GM10266 (cell line): Measurements from ENCODE around the gene RNF150.

Source experiments
- DNase-seq: peaks from one replicate; pipeline ENCODE4 v3.0.0; 2012; ENCODE audit errors: extremely low spot score
- TF ChIP-seq, protein P1 (sequence below): IDR thresholded peaks from 2 replicates; pipeline ENCODE4 v1.5.1; 2012; ENCODE audit warnings: mild to moderate bottlenecking, low read depth; ENCODE audit not compliant: control insufficient read depth, insufficient read depth; ENCODE audit errors: missing control alignments

RNF150 gene

DNA sequence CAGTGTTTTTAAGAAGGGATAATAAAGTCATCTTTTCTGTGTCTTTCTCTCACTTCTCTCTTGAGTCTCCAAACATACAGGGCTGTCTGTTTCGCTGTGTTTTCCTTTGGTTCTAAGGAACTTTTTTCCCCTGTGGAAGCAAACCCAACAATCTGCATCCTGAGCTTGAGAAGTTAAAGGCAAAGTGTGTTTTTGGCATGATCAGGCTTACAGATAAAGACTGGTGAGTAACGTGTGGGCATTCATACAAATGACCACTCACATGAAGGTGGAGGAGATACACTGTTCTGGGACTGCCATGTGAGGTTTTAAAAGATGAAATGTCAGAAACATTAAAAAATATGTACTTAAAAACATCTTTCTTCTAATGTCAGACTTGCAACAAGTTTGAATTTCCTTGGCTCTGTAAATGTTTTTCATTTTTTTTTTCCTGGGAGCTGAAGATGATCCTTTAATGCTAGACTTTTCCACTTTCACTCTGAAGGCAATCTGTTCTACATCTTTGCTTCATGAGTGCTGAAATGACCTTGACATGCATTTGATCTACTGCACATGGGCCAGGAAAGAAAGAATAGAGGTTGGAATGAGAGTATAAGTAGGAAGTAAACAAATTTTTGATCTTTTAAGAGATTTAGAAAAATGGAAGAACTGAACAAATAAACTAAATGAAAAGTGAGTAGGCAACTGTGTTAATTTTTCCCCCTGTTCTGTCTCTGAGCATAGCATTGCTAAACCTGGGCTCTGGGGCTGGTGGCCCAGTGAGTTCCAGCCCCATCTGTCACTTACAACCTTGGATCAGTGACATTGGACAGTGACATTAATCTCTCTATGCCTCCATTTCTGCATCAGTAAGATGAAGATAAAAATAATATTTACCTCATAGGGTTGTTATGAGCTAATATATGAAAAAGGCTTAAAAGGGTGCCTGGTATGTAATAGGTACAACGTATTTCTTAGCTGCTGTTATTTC is 226.0 kb downstream of the RNF150 start:
- DNase-seq, result no peak
- TF ChIP-seq, protein P1, sequence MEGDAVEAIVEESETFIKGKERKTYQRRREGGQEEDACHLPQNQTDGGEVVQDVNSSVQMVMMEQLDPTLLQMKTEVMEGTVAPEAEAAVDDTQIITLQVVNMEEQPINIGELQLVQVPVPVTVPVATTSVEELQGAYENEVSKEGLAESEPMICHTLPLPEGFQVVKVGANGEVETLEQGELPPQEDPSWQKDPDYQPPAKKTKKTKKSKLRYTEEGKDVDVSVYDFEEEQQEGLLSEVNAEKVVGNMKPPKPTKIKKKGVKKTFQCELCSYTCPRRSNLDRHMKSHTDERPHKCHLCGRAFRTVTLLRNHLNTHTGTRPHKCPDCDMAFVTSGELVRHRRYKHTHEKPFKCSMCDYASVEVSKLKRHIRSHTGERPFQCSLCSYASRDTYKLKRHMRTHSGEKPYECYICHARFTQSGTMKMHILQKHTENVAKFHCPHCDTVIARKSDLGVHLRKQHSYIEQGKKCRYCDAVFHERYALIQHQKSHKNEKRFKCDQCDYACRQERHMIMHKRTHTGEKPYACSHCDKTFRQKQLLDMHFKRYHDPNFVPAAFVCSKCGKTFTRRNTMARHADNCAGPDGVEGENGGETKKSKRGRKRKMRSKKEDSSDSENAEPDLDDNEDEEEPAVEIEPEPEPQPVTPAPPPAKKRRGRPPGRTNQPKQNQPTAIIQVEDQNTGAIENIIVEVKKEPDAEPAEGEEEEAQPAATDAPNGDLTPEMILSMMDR, result no peak

DNA sequence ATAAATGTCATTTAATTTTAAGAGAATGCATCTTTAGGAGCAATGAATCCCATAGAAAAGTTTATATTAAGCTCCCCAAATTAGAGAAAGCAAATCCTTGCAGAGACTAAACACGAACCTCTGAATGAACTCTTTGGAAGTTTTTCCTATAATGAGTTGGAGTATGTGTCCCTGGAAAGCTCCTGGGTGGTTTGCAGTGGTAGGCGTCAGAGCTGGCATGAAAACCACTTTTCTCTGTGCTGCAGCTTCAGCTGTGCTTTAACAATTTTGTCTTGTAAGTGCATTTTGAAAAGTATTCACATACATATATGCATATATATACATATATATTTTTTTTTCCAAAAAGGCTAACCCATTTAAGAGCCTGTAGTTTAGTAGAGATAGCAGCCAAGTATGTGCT is 228.4 kb downstream of the RNF150 start:
- TF ChIP-seq, protein P1, result no peak
- no peak for DNase-seq

DNA sequence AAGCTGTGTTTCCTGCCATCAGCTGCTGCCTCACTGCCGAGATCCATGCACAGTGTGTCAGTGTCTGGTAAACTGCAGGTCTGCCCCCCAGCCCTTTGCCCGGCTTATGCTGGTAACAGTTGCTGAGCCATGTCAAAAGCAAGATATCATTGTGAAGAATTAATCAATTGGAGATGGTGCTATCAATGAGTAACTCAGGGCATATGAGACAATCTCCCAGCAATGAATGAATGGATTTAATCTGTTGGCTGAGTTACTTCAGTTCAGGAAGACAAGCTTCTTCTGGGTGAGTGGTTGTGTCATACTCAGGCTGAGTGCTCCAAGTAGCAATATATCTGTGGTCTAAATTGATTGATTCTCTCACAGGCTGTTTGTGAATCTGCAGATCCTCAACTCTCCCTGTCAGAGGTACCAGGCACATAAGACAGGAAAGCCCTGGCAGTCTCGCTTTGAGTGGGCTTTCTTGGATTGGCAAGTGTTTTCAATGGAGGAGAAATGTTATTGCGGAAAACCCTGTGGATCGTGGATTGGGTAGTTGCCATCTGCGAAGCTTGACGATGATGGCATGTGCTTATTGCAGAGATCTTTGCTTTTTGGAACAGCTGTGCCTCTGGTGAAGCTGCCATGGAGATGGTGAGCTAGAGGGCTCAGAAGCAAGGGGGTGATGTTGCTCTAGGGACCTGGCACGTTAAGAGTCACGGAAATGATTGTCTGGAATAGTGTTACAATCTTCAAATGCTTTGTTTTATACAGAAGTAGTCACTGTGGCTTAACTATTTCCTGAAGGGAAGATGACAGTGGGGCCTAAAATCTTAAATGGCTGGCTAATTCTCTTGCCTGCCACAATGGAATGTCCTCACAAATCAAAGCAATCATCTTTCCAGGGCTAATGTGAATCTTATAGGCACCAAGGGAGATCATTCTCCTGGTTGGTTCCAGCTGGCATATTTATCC is 229.5 kb downstream of the RNF150 start:
- TF ChIP-seq, protein P1, result no peak
- no peak for DNase-seq

DNA sequence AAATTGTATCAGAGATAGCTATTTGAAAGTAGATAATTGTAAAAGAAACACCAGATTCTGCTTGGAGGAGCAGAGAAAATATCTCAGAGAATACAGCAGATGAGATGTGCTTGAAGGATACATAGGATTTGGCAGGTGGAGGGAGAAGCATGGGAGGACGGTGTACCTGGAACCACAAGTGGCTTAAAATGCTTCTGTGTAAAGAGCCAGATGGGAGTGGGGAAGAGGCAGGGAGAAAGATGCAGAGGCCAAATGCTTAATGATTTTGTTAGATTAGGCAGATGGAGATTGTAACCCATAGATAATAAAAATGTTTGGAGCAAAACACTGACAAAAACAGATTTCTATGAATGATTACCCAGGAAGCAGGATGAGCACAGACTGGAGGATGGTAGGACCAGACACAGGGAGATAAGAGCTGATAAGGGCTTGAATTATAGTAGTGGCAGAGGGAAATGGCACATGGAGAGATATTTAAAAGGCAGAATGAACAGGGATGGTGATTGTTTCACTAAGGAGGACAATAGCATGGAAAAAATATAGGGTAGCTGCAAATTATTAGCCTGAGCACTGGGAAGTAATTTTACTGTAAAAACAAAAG is 231.4 kb downstream of the RNF150 start:
- DNase-seq, result no peak
- TF ChIP-seq, protein P1, result no peak

DNA sequence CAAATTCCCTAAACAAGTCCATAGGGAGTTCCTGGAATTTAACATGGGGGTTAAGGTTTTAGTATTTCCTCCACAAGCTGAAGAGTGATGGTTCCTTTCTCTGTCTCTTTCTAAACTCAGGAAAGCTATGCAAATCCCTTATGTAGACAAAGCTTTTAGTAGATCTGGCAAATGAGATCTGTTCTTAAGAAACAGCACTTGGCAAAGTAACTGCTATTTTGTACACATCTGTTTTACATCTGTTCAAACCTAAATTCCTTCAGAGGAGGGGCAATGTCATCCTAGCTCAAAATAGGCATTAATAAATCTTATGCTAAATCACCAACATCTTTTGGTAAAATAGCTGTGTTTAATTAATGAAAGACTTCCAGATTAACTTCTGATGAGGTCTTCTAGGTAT is 239.3 kb downstream of the RNF150 start:
- TF ChIP-seq, protein P1, result no peak
- no peak for DNase-seq

DNA sequence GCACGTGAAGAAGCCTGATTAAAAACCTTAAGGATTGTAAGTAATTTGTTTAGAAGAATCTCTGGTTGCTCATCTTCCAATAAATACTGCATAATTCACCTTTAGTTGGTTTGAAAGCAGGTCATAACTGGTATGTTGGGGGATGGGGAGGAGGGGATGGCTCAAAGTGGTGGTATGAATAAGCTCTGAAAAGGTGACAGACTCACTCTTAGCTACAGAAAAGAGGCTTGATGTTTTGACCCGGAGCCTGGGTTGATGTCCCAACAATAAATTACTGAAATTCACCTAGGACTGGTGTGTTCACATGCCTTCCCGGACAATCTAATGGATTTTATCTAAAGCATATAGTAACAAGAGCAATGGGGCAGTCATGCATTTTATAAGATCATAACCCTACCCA is 245.2 kb downstream of the RNF150 start:
- DNase-seq, result no peak
- TF ChIP-seq, protein P1, result no peak
